ENCODE data around the gene DHTKD1. TPM values are rescaled to one million over a fixed set of nuclear protein-coding genes. Genes with fewer than 3 reads are reported as not detected.

Gene DHTKD1
- total and polyA plus RNA-seq, 10 of the 15 experiments (the other 5 are each of a cell fraction or from before 2014, with no cell fraction given): 11.3 to 35.0 (median 26.9) TPM

DNA sequence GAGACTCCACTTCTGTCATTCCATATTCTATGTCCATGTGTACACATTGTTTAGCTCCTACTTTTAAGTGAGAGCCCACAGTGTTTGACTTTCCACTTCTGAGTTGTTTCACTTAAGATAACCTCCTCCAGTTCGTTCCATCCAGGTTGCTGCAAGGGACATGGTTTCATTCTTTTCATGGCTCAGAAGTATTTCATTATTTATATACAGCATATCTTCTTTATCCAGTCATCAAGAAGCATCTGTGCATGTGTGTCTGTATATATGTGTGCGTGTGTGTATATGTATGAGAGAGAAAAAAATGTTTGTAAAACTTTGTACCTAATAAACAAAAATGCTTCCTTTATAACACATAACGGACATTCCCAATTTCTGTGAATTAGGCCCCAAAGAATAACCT is 66.9 kb downstream of the DHTKD1 start:
- ATAC-seq (no peak), DNase-seq (ENCODE audit: low read depth, low spot score) (no peak), FAIRE-seq (no peak)
- Histone ChIP-seq H3K9me3 (replicated peaks; ENCODE audit: control insufficient read depth, insufficient read depth, low read length) (no peaks in the 10 kb centered on the region), H2AFZ (ENCODE audit: control insufficient read depth, low read depth, low read length) (no peak overlapping the region), H3K9ac (ENCODE audit: control insufficient read depth, insufficient read depth, low read length) (no peak overlapping the region), H3K27me3 (replicated peaks in 1 of 2; ENCODE audit: control insufficient read depth in 2 of 2, insufficient read depth in 2 of 2, low read length in 1 of 2) (no peaks in the 10 kb centered on the region), H3K27ac (ENCODE audit: control insufficient read depth, insufficient read depth) (no peak overlapping the region), H3K4me3 (no peak overlapping the region), H3K4me1 (ENCODE audit: control insufficient read depth, insufficient read depth, low read length) (no peaks in the 10 kb centered on the region), H3K36me3 (ENCODE audit: control insufficient read depth in 2 of 2, insufficient read depth in 2 of 2, low read length in 1 of 2) (peaks cover 2 to 6% of the 10 kb centered on the region in 2 experiments; a peak in 2 of 4 replicates), H3K4me2 (ENCODE audit: control insufficient read depth, insufficient read depth) (no peak overlapping the region), H4K20me1 (ENCODE audit: control insufficient read depth, insufficient read depth) (no peaks in the 10 kb centered on the region), H3K79me2 (ENCODE audit: control insufficient read depth, insufficient read depth, low read length) (peaks cover 14% of the 10 kb centered on the region)
- in situ Hi-C loops (cut with MboI): no loop called here
- ChIA-PET SMC1A (ENCODE audit: uncharacterized antibody, unreplicated experiment) (interaction anchor here (1.0 to 1.2 kb wide), 2 partner anchors 14 to 102 kb away, joined by 4 read pairs; no protein-coding TSS in a partner anchor), CTCF (interaction anchor here (0.6 to 1.2 kb wide), 3 partner anchors 15 to 79 kb away, joined by 3 to 4 read pairs (median 4); no protein-coding TSS in a partner anchor), RAD21 (ENCODE audit: unreplicated experiment) (no interaction called here), POLR2A (no interaction called here)
- no TSS peak for BruUV-seq (replicated peaks)
- intact Hi-C loops (cut with micrococcal nuclease; ENCODE audit: unreplicated experiment): no loop called here
- 94% methylated on average over 3 of the region's 3 CpGs for WGBS (ENCODE audit: insufficient coverage, insufficient replicate concordance, low lambda C conversion rate, missing lambda C conversion rate)
- TF ChIP-seq, protein P1, sequence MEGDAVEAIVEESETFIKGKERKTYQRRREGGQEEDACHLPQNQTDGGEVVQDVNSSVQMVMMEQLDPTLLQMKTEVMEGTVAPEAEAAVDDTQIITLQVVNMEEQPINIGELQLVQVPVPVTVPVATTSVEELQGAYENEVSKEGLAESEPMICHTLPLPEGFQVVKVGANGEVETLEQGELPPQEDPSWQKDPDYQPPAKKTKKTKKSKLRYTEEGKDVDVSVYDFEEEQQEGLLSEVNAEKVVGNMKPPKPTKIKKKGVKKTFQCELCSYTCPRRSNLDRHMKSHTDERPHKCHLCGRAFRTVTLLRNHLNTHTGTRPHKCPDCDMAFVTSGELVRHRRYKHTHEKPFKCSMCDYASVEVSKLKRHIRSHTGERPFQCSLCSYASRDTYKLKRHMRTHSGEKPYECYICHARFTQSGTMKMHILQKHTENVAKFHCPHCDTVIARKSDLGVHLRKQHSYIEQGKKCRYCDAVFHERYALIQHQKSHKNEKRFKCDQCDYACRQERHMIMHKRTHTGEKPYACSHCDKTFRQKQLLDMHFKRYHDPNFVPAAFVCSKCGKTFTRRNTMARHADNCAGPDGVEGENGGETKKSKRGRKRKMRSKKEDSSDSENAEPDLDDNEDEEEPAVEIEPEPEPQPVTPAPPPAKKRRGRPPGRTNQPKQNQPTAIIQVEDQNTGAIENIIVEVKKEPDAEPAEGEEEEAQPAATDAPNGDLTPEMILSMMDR (IDR thresholded peaks at IDR 0.05 in 2 of 3, conservative IDR thresholded peaks at IDR 0.05 in 1 of 3; ENCODE audit: control insufficient read depth in 2 of 3, extremely low read depth in 1 of 3, insufficient read depth in 1 of 3, low read depth in 3 of 3, low read length in 3 of 3): no peak
- TF ChIP-seq BRCA1 (IDR thresholded peaks at IDR 0.05; ENCODE audit: low read depth, low read length): no peak
- TF ChIP-seq, protein P2, sequence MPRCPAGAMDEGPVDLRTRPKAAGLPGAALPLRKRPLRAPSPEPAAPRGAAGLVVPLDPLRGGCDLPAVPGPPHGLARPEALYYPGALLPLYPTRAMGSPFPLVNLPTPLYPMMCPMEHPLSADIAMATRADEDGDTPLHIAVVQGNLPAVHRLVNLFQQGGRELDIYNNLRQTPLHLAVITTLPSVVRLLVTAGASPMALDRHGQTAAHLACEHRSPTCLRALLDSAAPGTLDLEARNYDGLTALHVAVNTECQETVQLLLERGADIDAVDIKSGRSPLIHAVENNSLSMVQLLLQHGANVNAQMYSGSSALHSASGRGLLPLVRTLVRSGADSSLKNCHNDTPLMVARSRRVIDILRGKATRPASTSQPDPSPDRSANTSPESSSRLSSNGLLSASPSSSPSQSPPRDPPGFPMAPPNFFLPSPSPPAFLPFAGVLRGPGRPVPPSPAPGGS (IDR thresholded peaks at IDR 0.05; ENCODE audit: borderline replicate concordance, insufficient read depth, low read depth, low read length, poor library complexity, severe bottlenecking): no peak
